GM12875 (cell line): Measurements from ENCODE around the gene INO80E.

Experiments used
- H3K4me3 ChIP-seq: one replicate; pipeline ENCODE4 v1.5.1; 2011; ENCODE audit warnings: low read depth, low read length, control low read depth
- TF ChIP-seq, protein P1 (sequence below): IDR thresholded peaks from 2 replicates; pipeline ENCODE4 v1.5.1; 2011; ENCODE audit warnings: low read depth, mild to moderate bottlenecking, control low read depth, inconsistent platforms, low read length, moderate library complexity, borderline replicate concordance; ENCODE audit not compliant: insufficient read depth

Gene INO80E

DNA sequence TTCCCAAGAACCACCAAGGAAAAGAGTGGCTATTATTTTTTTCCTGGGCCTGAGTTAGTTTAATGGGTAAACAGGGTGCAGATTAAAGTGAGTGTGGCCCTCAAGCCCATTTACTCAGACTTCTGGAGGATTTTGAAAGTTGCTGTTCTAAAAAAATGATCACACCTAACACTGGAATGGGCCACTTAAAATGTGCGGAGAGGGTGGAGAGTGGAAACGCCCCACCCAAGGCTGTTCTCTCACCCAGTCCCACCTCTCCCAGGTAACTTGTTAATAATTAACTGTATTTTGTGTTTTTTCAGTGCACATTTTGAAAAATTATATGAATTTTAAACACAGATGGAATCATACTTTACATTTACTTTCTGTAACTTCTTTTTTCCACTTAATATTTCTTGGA is 6.0 kb upstream of the INO80E start:
- TF ChIP-seq, protein P1, sequence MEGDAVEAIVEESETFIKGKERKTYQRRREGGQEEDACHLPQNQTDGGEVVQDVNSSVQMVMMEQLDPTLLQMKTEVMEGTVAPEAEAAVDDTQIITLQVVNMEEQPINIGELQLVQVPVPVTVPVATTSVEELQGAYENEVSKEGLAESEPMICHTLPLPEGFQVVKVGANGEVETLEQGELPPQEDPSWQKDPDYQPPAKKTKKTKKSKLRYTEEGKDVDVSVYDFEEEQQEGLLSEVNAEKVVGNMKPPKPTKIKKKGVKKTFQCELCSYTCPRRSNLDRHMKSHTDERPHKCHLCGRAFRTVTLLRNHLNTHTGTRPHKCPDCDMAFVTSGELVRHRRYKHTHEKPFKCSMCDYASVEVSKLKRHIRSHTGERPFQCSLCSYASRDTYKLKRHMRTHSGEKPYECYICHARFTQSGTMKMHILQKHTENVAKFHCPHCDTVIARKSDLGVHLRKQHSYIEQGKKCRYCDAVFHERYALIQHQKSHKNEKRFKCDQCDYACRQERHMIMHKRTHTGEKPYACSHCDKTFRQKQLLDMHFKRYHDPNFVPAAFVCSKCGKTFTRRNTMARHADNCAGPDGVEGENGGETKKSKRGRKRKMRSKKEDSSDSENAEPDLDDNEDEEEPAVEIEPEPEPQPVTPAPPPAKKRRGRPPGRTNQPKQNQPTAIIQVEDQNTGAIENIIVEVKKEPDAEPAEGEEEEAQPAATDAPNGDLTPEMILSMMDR: no peak

DNA sequence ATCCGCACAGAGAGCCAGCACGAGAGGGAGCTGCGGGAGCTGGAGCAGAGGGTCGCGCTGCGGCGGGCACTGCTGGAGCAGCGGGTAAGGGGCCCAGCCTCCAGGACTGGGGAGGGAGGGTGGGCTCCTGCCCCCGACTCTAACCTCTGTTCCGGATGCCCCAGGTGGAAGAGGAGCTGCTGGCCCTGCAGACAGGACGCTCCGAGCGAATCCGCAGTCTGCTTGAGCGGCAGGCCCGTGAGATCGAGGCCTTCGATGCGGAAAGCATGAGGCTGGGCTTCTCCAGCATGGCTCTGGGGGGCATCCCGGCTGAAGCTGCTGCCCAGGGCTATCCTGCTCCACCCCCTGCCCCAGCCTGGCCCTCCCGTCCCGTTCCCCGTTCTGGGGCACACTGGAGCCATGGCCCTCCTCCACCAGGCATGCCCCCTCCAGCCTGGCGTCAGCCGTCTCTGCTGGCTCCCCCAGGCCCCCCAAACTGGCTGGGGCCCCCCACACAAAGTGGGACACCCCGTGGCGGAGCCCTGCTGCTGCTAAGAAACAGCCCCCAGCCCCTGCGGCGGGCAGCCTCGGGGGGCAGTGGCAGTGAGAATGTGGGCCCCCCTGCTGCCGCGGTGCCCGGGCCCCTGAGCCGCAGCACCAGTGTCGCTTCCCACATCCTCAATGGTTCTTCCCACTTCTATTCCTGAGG is 5.0 kb upstream of the INO80E start:
- TF ChIP-seq, protein P1: no peak
- no peak overlapping the region for H3K4me3 ChIP-seq

More for the DNA sequence above, 6.0 kb upstream of the INO80E start:
- H3K4me3 ChIP-seq: no peak overlapping the region

GRCh38 chr16:29991571-29991904 is 4.5 kb upstream of the INO80E start:
- TF ChIP-seq, protein P1: no peak
- H3K4me3 ChIP-seq: no peak overlapping the region

- TF ChIP-seq, protein P1: no peak
- no peak overlapping the region for H3K4me3 ChIP-seq
Measured at GRCh38 chr16:29992344-29992967, 3.6 kb upstream of the INO80E start.

DNA sequence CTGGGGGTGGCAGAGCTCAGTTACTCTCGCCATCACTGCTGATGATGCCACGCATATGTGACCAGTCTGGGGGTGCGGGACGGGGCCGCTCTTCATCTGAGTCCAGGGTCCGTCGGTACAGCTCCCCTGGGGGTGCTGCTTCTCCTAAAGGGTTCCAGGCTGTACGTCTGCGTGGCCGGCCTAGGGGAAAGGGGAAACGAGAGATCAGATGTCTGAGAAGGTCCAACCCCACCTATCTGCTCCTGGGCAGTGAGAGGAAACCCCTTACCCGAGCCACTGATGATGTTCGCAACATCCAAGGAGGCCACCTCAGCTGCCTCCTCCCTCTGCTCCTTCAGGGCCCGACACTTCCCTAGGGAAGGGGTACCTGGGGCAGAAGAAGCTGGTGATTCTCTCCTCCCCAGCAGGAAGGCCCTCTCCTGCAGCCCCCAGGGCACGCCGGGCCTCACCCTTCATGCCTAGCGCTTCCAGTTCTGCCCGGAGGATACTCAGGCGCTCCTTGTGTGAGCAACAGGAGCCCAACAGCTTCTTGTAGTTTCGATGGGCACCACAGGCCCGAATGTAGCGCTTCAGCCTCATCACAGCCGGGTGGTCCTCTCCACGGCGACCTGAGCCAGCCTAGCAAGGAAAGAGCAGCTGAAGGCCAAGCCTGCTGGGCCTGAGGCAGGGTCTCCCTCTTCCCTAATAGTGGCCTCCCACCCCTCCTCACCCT is 2.7 kb upstream of the INO80E start:
- TF ChIP-seq, protein P1: no peak
- H3K4me3 ChIP-seq: no peak overlapping the region

DNA sequence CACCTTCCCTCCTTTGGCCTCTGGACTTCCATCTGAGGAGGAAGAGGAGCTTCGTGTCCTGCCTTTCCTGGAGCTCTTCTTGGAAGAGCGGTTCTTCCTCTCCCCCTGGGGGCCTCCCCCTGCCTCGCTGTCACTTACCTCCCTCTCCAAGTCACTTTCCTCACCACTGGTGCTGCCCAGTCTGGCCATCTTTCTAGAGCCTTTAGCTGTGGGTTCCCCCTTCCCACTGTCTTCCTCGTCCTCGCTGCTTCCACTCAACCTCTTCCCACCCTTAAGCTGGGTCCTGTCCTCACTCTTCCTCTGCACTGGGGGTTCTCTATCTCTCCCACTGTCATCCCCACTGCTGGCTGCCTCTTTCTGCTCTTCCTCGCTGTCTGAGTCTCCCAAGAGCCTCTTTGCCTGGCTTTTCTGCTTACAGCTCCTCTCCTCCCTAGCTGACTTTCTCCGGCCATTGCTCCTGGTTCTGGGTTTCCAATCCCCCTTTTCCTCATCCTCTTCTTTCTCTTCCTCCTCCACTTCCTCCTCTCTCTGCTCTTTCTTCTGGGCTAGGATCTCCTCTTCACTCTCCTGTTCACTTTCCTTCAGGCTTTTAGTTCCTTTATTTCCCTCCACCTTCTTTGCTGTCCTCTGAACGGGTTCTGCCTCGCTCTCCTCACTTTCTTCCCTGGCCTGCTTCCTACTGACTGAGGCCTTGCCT is 2.0 kb upstream of the INO80E start:
- H3K4me3 ChIP-seq: no peak overlapping the region
- TF ChIP-seq, protein P1: no peak
